ENCODE results near the gene WDR18.

GRCh38 chr19:960020-960419 is 24.1 kb upstream of the WDR18 start:
- TF ChIP-seq CTCF (IDR thresholded peaks at IDR 0.05) (peak; percentile 25), EZH2 (IDR thresholded peaks at IDR 0.05) (no peak)

Data from neural progenitor cell (in vitro differentiated cells).